CD4-positive, alpha-beta T cell treated with Interleukin-17A for 4 hours (primary cell): ENCODE data around the gene CHCHD3.
"Not testable (repeated sequence)": the region's sequence is repeated elsewhere in the genome, so short reads cannot be mapped to it uniquely, and the experiment has no call there.

Experiments
- DNase-seq: peaks from one replicate; pipeline ENCODE4 v3.0.0-alpha.2; 2020; ENCODE audit warnings: mixed read lengths

Gene CHCHD3

GRCh38 chr7:132942701-132943100, 139.2 kb downstream of the CHCHD3 start:
- no peak for DNase-seq

GRCh38 chr7:132941905-132942304, 140.0 kb downstream of the CHCHD3 start:
- DNase-seq = no peak

- no peak for DNase-seq
Measured at GRCh38 chr7:132941428-132941827, 140.5 kb downstream of the CHCHD3 start.

- DNase-seq = no peak
Measured at GRCh38 chr7:132940084-132940483, 141.8 kb downstream of the CHCHD3 start.

- DNase-seq = no peak
Measured at GRCh38 chr7:132939495-132939894, 142.4 kb downstream of the CHCHD3 start.

- no peak for DNase-seq
Measured at GRCh38 chr7:132937286-132937685, 144.6 kb downstream of the CHCHD3 start.

- no peak for DNase-seq
Measured at GRCh38 chr7:132935608-132936007, 146.3 kb downstream of the CHCHD3 start.

GRCh38 chr7:132934017-132934416, 147.9 kb downstream of the CHCHD3 start:
- no peak for DNase-seq

- no peak for DNase-seq
Measured at GRCh38 chr7:132933072-132933458, 148.8 kb downstream of the CHCHD3 start.

GRCh38 chr7:132932296-132933071, 149.4 kb downstream of the CHCHD3 start:
- DNase-seq = no peak

GRCh38 chr7:132930881-132931280, 151.0 kb downstream of the CHCHD3 start:
- DNase-seq = no peak

GRCh38 chr7:132929944-132930343, 151.9 kb downstream of the CHCHD3 start:
- not testable (repeated sequence) for DNase-seq

GRCh38 chr7:132919771-132920170, 162.1 kb downstream of the CHCHD3 start:
- no peak for DNase-seq

GRCh38 chr7:132915647-132916046, 166.2 kb downstream of the CHCHD3 start:
- no peak for DNase-seq

- no peak for DNase-seq
Measured at GRCh38 chr7:132910657-132911056, 171.2 kb downstream of the CHCHD3 start.

- DNase-seq = no peak
Measured at GRCh38 chr7:132907380-132907940, 174.4 kb downstream of the CHCHD3 start.

GRCh38 chr7:132906193-132906835, 175.6 kb downstream of the CHCHD3 start:
- DNase-seq = no peak

GRCh38 chr7:132905136-132905535, 176.8 kb downstream of the CHCHD3 start:
- DNase-seq = not testable (repeated sequence)

GRCh38 chr7:132904209-132904608, 177.7 kb downstream of the CHCHD3 start:
- no peak for DNase-seq

GRCh38 chr7:132902294-132902693, 179.6 kb downstream of the CHCHD3 start:
- not testable (repeated sequence) for DNase-seq

GRCh38 chr7:132901241-132901640, 180.6 kb downstream of the CHCHD3 start:
- no peak for DNase-seq

- no peak for DNase-seq
Measured at GRCh38 chr7:132899833-132900232, 182.1 kb downstream of the CHCHD3 start.

GRCh38 chr7:132898641-132899175, 183.2 kb downstream of the CHCHD3 start:
- not testable (repeated sequence) for DNase-seq
